ENCODE data around the gene CELSR1.

- TF ChIP-seq CTCF (conservative IDR thresholded peaks at IDR 0.05; ENCODE audit: low read length) (no peak), EZH2phosphoT487 (IDR thresholded peaks at IDR 0.05; ENCODE audit: borderline replicate concordance, low read depth, low read length) (no peak)
These were observed 72.6 kb downstream of the CELSR1 start for GRCh38 chr22:46464701-46465344.

Data from OCI-LY7 (cell line).